HepG2 (cell line): ENCODE results near the gene KCNA1. TPM values are rescaled to one million over a fixed set of nuclear protein-coding genes. Genes with fewer than 3 reads are reported as not detected.

Source experiments
- ATAC-seq: fragments of 200-7000 bp; cut with Tn5 transposase; 3 replicates; pipeline ENCODE4 v1.9.1; 2020; ENCODE audit warnings: mild to moderate bottlenecking, moderate library complexity
- BruUV-seq: library from RNA; stranded (reverse); fragments of 400-500 nt; replicated peaks from 2 replicates; lab custom pipeline; 2021; lab: Mats Ljungman, UMichigan
- CTCF ChIA-PET: fragments of 300-600 bp; formaldehyde crosslinking; extraction: SDS; loops from one replicate; lab custom pipeline; 2021; ENCODE audit warnings: low total read pairs, inconsistent platforms, low intra/inter-chr PET ratio; lab: Yijun Ruan, JAX
- POLR2A ChIA-PET: fragments of 350-600 bp; sonication (Branson Sonifier 250); formaldehyde crosslinking; loops from one replicate; lab custom pipeline; 2020; ENCODE audit warnings: antibody characterized with exemption, inconsistent platforms; lab: Yijun Ruan, JAX
- DNase-seq: peaks from one replicate; pipeline ENCODE4 v3.0.0-alpha.2; 2015; ENCODE audit warnings: low spot score
- FAIRE-seq: peaks from 3 replicates; lab custom pipeline; 2011; peaks lifted over from hg19 to GRCh38; lab: Jason Lieb, UNC
- H2AFZ ChIP-seq: one replicate; pipeline ENCODE4 v1.6.1; 2011; ENCODE audit warnings: low read length, inconsistent platforms
- H3K27ac ChIP-seq: fragments of 300-600 bp; 3 replicates; pipeline ENCODE4 v1.8.0; 2011; ENCODE audit warnings: mixed run types, mild to moderate bottlenecking, mixed read lengths, low read length, inconsistent platforms; ENCODE audit not compliant: insufficient read depth; ENCODE audit errors: extremely low read length
- H3K27me3 ChIP-seq, 2 experiments: fragments of 200-600 bp in 1 of 2; 2 replicates in 1 of 2; 3 replicates in 1 of 2; pipeline versions ENCODE4 v1.6.0 to v1.8.0; 2011; ENCODE audit warnings: low read length in 2 of 2, mild to moderate bottlenecking in 2 of 2, moderate library complexity in 2 of 2, inconsistent platforms in 1 of 2; ENCODE audit not compliant: insufficient read depth in 2 of 2, control insufficient read depth in 1 of 2
- H3K36me3 ChIP-seq, 2 experiments: fragments of 200-600 bp in 1 of 2; replicated peaks in 1 of 2; 2 replicates in 1 of 2; 3 replicates in 1 of 2; pipeline versions ENCODE4 v1.5.1 to v1.8.0; 2011; ENCODE audit warnings: low read length in 2 of 2, inconsistent platforms in 1 of 2; ENCODE audit not compliant: insufficient read depth in 2 of 2, control insufficient read depth in 1 of 2
- H3K4me1 ChIP-seq: 2 replicates; pipeline ENCODE4 v1.5.1; 2012; ENCODE audit warnings: low read length, inconsistent platforms; ENCODE audit not compliant: insufficient read depth
- H3K4me2 ChIP-seq: 2 replicates; pipeline ENCODE4 v1.6.0; 2011; ENCODE audit warnings: low read depth, low read length, inconsistent platforms
- H3K4me3 ChIP-seq, 3 experiments: fragments of 200-600 bp in 1 of 3; sonication (generic), shearing (Covaris generic) in 1 of 3; replicated peaks in 1 of 3; 2 replicates each; pipeline ENCODE4 v1.5.1; 2011 to 2016; ENCODE audit warnings: low read length in 3 of 3, inconsistent platforms in 2 of 3, low read depth in 2 of 3, mild to moderate bottlenecking in 2 of 3, control low read depth in 1 of 3, mixed read lengths in 1 of 3; ENCODE audit not compliant: insufficient read depth in 1 of 3
- H3K79me2 ChIP-seq: one replicate; pipeline ENCODE4 v1.6.1; 2011; ENCODE audit warnings: low read length, inconsistent platforms; ENCODE audit not compliant: insufficient read depth
- H3K9ac ChIP-seq: 2 replicates; pipeline ENCODE4 v1.6.0; 2011; ENCODE audit warnings: mild to moderate bottlenecking, low read depth, low read length, inconsistent platforms; ENCODE audit not compliant: insufficient read depth
- H3K9me3 ChIP-seq: 2 replicates; pipeline ENCODE4 v1.5.1; 2012; ENCODE audit warnings: mild to moderate bottlenecking, low read length
- H4K20me1 ChIP-seq: 2 replicates; pipeline ENCODE4 v1.6.0; 2011; ENCODE audit warnings: inconsistent platforms, mild to moderate bottlenecking, low read length, moderate library complexity; ENCODE audit not compliant: insufficient read depth
- FOXP1 ChIP-seq, 2 experiments: fragments of 450-650 bp in 1 of 2; IDR thresholded peaks; 2 replicates each; pipeline ENCODE4 v1.6.1; 2017 to 2018; ENCODE audit warnings: antibody characterized with exemption in 1 of 2
- HCFC1 ChIP-seq: fragments of 150-350 bp; IDR thresholded peaks from 2 replicates; pipeline ENCODE4 v1.6.1; 2014; ENCODE audit warnings: low read depth, low read length
- HMG20A ChIP-seq: IDR thresholded peaks from 2 replicates; pipeline ENCODE4 v1.6.1; 2016; ENCODE audit warnings: borderline replicate concordance
- NFIC ChIP-seq: IDR thresholded peaks from 2 replicates; pipeline ENCODE4 v1.6.1; 2012; ENCODE audit warnings: mild to moderate bottlenecking, low read length, inconsistent platforms
- NFRKB ChIP-seq: fragments of 450-650 bp; IDR thresholded peaks from 2 replicates; pipeline ENCODE4 v1.6.1; 2017
- PHF8 ChIP-seq: sonication (generic); formaldehyde crosslinking; IDR thresholded peaks from 2 replicates; pipeline ENCODE4 v1.5.0; 2020; ENCODE audit warnings: missing genetic modification reagents
- PITX1 ChIP-seq: sonication (generic); formaldehyde crosslinking; IDR thresholded peaks from 2 replicates; pipeline ENCODE4 v1.5.1; 2020; ENCODE audit warnings: mild to moderate bottlenecking, missing genetic modification reagents
- SP5 ChIP-seq: IDR thresholded peaks from 2 replicates; pipeline ENCODE4 v1.6.1; 2016; ENCODE audit warnings: low read depth, borderline replicate concordance
- TCF7 ChIP-seq: sonication (generic); IDR thresholded peaks from 2 replicates; pipeline ENCODE4 v1.6.1; 2016; ENCODE audit warnings: antibody characterized with exemption, low read depth
- TEAD3 ChIP-seq: optimal IDR thresholded peaks from 2 replicates; pipeline ENCODE3; 2016; ENCODE audit warnings: borderline replicate concordance
- ZNF75D ChIP-seq: sonication (generic); formaldehyde crosslinking; IDR thresholded peaks from 2 replicates; pipeline ENCODE4 v1.8.1; 2023; ENCODE audit warnings: missing genetic modification reagents, mild to moderate bottlenecking, borderline replicate concordance
- WGBS: methylation state at CpG from one replicate; pipeline ENCODE4 v1.1.6; 2017; ENCODE audit warnings: low lambda C conversion rate; 5-methylcytosine and 5-hydroxymethylcytosine counted together
- in situ Hi-C: cut with HindIII; loops from 2 replicates; pipeline ENCODE4 v1.10.0; 2017; ENCODE audit warnings: low pct_unique_long_range_greater_than_20kb; ENCODE audit not compliant: extremely low pct_ligation_motif_present
- intact Hi-C: fragments of 100-400 bp; cut with micrococcal nuclease; formaldehyde crosslinking; loops from one replicate; pipeline ENCODE4 v1.10.0; 2022; ENCODE audit not compliant: unreplicated experiment
- polyA plus RNA-seq, 8 experiments: library from polyadenylated mRNA; depleted of rRNA in 3 of 8; stranded (reverse) in 7 of 8; unstranded in 1 of 8; fragments of >200 nt; fragmentation: Illumina TruSeq in 4 of 8; extraction: Trizol in 4 of 8; gene quantifications; 2 replicates each; pipeline versions ENCODE4 v1.2.1 to v1.2.3, GENCODE V29; 2011 to 2016; ENCODE audit warnings: low read depth in 4 of 8, missing spikeins in 1 of 8, mixed read lengths in 1 of 8; ENCODE audit not compliant: insufficient read depth in 1 of 8
- total RNA-seq, 5 experiments: library from RNA; depleted of rRNA; stranded (reverse); fragments of >200 nt; fragmentation: Illumina TruSeq; extraction: Trizol; gene quantifications; 2 replicates each; pipeline ENCODE4 v1.2.3, GENCODE V29; 2016; ENCODE audit warnings: low read depth in 1 of 5
- TF ChIP-seq, protein P1 (sequence below), 2 experiments: sonication (generic) in 1 of 2; formaldehyde crosslinking in 1 of 2; IDR thresholded peaks; 2 replicates each; pipeline versions ENCODE4 v1.4.0 to v1.6.1; 2016 to 2020; ENCODE audit warnings: borderline replicate concordance in 1 of 2, low read depth in 1 of 2, mild to moderate bottlenecking in 1 of 2, missing genetic modification reagents in 1 of 2
- TF ChIP-seq, protein P2 (sequence below): sonication (generic); formaldehyde crosslinking; IDR thresholded peaks from 2 replicates; pipeline ENCODE4 v1.4.0; 2020; ENCODE audit warnings: missing genetic modification reagents, mild to moderate bottlenecking, borderline replicate concordance
- TF ChIP-seq, protein P3 (sequence below): IDR thresholded peaks from 2 replicates; pipeline ENCODE4 v1.6.1; 2016; ENCODE audit warnings: low read depth, borderline replicate concordance
- TF ChIP-seq, protein P4 (sequence below): sonication (generic); formaldehyde crosslinking; IDR thresholded peaks from 2 replicates; pipeline ENCODE4 v1.5.0; 2020; ENCODE audit warnings: mild to moderate bottlenecking, low read depth, missing genetic modification reagents, borderline replicate concordance
- TF ChIP-seq, protein P5 (sequence below): sonication (generic); formaldehyde crosslinking; IDR thresholded peaks from 2 replicates; pipeline ENCODE4 v1.4.0; 2020; ENCODE audit warnings: missing genetic modification reagents

KCNA1 gene
- total and polyA plus RNA-seq, 2 of the 13 experiments (the other 11 are each of a cell fraction or from before 2014, with no cell fraction given) = not detected

DNA sequence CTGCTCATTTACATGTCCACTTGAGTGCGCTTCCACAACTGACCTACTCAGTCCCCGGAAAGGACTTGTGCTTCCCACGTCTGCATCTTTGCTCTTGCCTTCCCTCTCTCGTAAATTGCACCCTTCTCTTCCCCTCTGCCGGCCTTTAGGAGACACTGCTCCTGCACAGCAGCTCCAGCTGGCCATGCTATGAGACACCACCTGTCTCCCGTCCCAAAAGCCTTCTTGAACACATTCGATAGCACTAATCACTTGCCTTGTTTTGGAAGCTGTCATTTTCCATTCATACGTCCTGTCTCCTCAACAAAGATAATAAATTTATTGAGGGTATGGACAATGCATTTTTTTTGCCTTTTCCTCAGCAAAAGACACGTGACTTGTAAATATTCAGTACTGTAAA is 15.7 kb upstream of the KCNA1 start:
- ATAC-seq = no peak
- in situ Hi-C loops (no loop called here), intact Hi-C loops (no loop called here)
- BruUV-seq = no TSS peak
- FAIRE-seq = no peak
- no peak overlapping the region for H3K9ac ChIP-seq
- no peaks in the 10 kb centered on the region for H3K79me2 ChIP-seq
- no peaks in the 10 kb centered on the region for H4K20me1 ChIP-seq
- H2AFZ ChIP-seq = no peak overlapping the region
- no peak overlapping the region for H3K4me2 ChIP-seq
- no peak for DNase-seq
- POLR2A ChIA-PET = no interaction called here
- peaks cover 0 to 5% of the 10 kb centered on the region in 2 experiments; a peak in 2 of 5 replicates for H3K27me3 ChIP-seq
- no peak overlapping the region for H3K4me3 ChIP-seq
- 26% methylated on average over 9 of the region's 9 CpGs for WGBS
- H3K36me3 ChIP-seq = no peaks in the 10 kb centered on the region
- H3K4me1 ChIP-seq = no peaks in the 10 kb centered on the region
- no peak overlapping the region for H3K27ac ChIP-seq
- H3K9me3 ChIP-seq = no peaks in the 10 kb centered on the region
- CTCF ChIA-PET = no interaction called here
- TF ChIP-seq, protein P1, sequence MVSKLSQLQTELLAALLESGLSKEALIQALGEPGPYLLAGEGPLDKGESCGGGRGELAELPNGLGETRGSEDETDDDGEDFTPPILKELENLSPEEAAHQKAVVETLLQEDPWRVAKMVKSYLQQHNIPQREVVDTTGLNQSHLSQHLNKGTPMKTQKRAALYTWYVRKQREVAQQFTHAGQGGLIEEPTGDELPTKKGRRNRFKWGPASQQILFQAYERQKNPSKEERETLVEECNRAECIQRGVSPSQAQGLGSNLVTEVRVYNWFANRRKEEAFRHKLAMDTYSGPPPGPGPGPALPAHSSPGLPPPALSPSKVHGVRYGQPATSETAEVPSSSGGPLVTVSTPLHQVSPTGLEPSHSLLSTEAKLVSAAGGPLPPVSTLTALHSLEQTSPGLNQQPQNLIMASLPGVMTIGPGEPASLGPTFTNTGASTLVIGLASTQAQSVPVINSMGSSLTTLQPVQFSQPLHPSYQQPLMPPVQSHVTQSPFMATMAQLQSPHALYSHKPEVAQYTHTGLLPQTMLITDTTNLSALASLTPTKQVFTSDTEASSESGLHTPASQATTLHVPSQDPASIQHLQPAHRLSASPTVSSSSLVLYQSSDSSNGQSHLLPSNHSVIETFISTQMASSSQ (IDR thresholded peaks at IDR 0.05; ENCODE audit: low read depth) = no peak
- TF ChIP-seq, protein P1 (CRISPR knock-in tag; IDR thresholded peaks at IDR 0.05; ENCODE audit: borderline replicate concordance) = no peak
- TF ChIP-seq PITX1 (CRISPR knock-in tag) = no peak
- no peak for TF ChIP-seq ZNF75D (CRISPR knock-in tag)
- TF ChIP-seq, protein P2, sequence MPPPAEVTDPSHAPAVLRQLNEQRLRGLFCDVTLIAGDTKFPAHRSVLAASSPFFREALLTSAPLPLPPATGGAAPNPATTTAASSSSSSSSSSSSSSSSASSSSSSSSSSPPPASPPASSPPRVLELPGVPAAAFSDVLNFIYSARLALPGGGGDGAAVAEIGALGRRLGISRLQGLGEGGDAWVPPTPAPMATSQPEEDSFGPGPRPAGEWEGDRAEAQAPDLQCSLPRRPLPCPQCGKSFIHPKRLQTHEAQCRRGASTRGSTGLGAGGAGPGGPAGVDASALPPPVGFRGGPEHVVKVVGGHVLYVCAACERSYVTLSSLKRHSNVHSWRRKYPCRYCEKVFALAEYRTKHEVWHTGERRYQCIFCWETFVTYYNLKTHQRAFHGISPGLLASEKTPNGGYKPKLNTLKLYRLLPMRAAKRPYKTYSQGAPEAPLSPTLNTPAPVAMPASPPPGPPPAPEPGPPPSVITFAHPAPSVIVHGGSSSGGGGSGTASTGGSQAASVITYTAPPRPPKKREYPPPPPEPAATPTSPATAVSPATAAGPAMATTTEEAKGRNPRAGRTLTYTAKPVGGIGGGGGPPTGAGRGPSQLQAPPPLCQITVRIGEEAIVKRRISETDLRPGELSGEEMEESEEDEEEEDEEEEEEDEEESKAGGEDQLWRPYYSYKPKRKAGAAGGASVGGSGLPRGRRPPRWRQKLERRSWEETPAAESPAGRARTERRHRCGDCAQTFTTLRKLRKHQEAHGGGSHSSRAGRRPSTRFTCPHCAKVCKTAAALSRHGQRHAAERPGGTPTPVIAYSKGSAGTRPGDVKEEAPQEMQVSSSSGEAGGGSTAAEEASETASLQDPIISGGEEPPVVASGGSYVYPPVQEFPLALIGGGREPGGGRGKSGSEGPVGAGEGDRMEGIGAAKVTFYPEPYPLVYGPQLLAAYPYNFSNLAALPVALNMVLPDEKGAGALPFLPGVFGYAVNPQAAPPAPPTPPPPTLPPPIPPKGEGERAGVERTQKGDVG (CRISPR knock-in tag) = no peak
- TF ChIP-seq, protein P3, sequence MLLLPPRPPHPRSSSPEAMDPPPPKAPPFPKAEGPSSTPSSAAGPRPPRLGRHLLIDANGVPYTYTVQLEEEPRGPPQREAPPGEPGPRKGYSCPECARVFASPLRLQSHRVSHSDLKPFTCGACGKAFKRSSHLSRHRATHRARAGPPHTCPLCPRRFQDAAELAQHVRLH = no peak
- no peak for TF ChIP-seq FOXP1 (IDR thresholded peaks at IDR 0.05)
- TF ChIP-seq FOXP1 (CRISPR knock-in tag; IDR thresholded peaks at IDR 0.05) = no peak
- TF ChIP-seq, protein P4, sequence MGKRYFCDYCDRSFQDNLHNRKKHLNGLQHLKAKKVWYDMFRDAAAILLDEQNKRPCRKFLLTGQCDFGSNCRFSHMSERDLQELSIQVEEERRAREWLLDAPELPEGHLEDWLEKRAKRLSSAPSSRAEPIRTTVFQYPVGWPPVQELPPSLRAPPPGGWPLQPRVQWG = no peak
- no peak for TF ChIP-seq NFIC
- TF ChIP-seq PHF8 (CRISPR knock-in tag) = no peak
- no peak for TF ChIP-seq SP5 (CRISPR knock-in tag)
- TF ChIP-seq TCF7 = no peak
- TF ChIP-seq NFRKB = no peak
- TF ChIP-seq, protein P5, sequence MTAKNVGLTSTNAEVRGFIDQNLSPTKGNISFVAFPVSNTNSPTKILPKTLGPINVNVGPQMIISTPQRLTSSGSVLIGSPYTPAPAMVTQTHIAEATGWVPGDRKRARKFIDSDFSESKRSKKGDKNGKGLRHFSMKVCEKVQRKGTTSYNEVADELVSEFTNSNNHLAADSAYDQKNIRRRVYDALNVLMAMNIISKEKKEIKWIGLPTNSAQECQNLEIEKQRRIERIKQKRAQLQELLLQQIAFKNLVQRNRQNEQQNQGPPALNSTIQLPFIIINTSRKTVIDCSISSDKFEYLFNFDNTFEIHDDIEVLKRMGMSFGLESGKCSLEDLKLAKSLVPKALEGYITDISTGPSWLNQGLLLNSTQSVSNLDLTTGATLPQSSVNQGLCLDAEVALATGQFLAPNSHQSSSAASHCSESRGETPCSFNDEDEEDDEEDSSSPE = no peak
- no peak for TF ChIP-seq HMG20A
- no peak for TF ChIP-seq TEAD3 (CRISPR knock-in tag)
- no peak for TF ChIP-seq HCFC1
